GM23248 (cell line): ENCODE measurements around the gene MINDY2. TPM values are rescaled to one million over a fixed set of nuclear protein-coding genes. Genes with fewer than 3 reads are reported as not detected.

Source experiments
- DNase-seq: peaks from one replicate; pipeline ENCODE4 v3.0.0-alpha.2; 2015
- H2AFZ ChIP-seq: fragments of 200-600 bp; sonication (generic); 2 replicates; pipeline ENCODE4 v1.6.1; 2016; ENCODE audit warnings: antibody characterized with exemption
- H3F3A ChIP-seq: fragments of 200-600 bp; sonication (generic); 2 replicates; pipeline ENCODE4 v1.6.1; 2016; ENCODE audit warnings: mild to moderate bottlenecking, antibody characterized with exemption, mixed run types; ENCODE audit not compliant: insufficient read depth
- H3K27ac ChIP-seq: fragments of 200-600 bp; sonication (generic); 2 replicates; pipeline ENCODE4 v1.5.1; 2016; ENCODE audit warnings: mild to moderate bottlenecking
- H3K27me3 ChIP-seq: fragments of 200-600 bp; sonication (generic); replicated peaks from 2 replicates; pipeline ENCODE4 v1.6.1; 2016; ENCODE audit warnings: mild to moderate bottlenecking; ENCODE audit not compliant: insufficient read depth
- H3K36me3 ChIP-seq: fragments of 200-600 bp; sonication (generic); 2 replicates; pipeline ENCODE4 v1.6.1; 2016; ENCODE audit warnings: low read depth, mild to moderate bottlenecking
- H3K4me1 ChIP-seq: fragments of 200-600 bp; sonication (generic); 2 replicates; pipeline ENCODE4 v1.6.1; 2016; ENCODE audit warnings: mild to moderate bottlenecking; ENCODE audit not compliant: insufficient read depth
- H3K4me2 ChIP-seq: fragments of 200-600 bp; sonication (generic); one replicate; pipeline ENCODE4 v1.6.1; 2016; ENCODE audit warnings: mild to moderate bottlenecking; ENCODE audit not compliant: unreplicated experiment
- H3K4me3 ChIP-seq: fragments of 200-600 bp; sonication (generic); 2 replicates; pipeline ENCODE4 v1.5.1; 2016; ENCODE audit warnings: mild to moderate bottlenecking
- H3K79me2 ChIP-seq: fragments of 200-600 bp; sonication (generic); 2 replicates; pipeline ENCODE4 v1.6.1; 2016; ENCODE audit warnings: mild to moderate bottlenecking; ENCODE audit not compliant: insufficient read depth
- H3K9ac ChIP-seq: fragments of 200-600 bp; sonication (generic); 2 replicates; pipeline ENCODE4 v1.6.1; 2016; ENCODE audit warnings: mild to moderate bottlenecking
- H3K9me2 ChIP-seq: fragments of 200-600 bp; sonication (generic); 2 replicates; pipeline ENCODE4 v1.6.1; 2016; ENCODE audit warnings: mixed run types, mild to moderate bottlenecking, moderate library complexity; ENCODE audit not compliant: insufficient read depth
- H3K9me3 ChIP-seq: fragments of 200-600 bp; sonication (generic); one replicate; pipeline ENCODE4 v1.6.1; 2017; ENCODE audit warnings: low read depth
- H4K20me1 ChIP-seq: fragments of 200-600 bp; sonication (generic); 2 replicates; pipeline ENCODE4 v1.6.0; 2016; ENCODE audit not compliant: insufficient read depth
- EZH2 ChIP-seq: fragments of 200-600 bp; sonication (generic); IDR thresholded peaks from 2 replicates; pipeline ENCODE4 v1.6.1; 2018; ENCODE audit warnings: antibody characterized with exemption, mild to moderate bottlenecking; ENCODE audit not compliant: insufficient read depth, poor library complexity, severe bottlenecking
- EZH2phosphoT487 ChIP-seq: fragments of 200-600 bp; sonication (generic); IDR thresholded peaks from 2 replicates; pipeline ENCODE4 v1.6.1; 2018; ENCODE audit warnings: antibody characterized with exemption, moderate library complexity, mild to moderate bottlenecking, low read depth; ENCODE audit not compliant: insufficient read depth
- WGBS, 2 experiments: methylation state at CpG; one replicate each; pipeline ENCODE4 v1.1.6; 2015 to 2017; ENCODE audit warnings: low lambda C conversion rate in 2 of 2, low coverage in 1 of 2; ENCODE audit errors: missing lambda C conversion rate in 2 of 2; 5-methylcytosine and 5-hydroxymethylcytosine counted together
- in situ Hi-C: fragments of 300-500 bp; cut with MboI; formaldehyde crosslinking; loops from 2 replicates; pipeline ENCODE4 v1.15.0; 2020
- polyA plus RNA-seq: library from polyadenylated mRNA; unstranded; fragments of >200 nt; fragmentation: Nextera tagmentation; extraction: Ambion mirVana; gene quantifications from 2 replicates; pipeline ENCODE4 v1.2.1, GENCODE V29; 2016
- total RNA-seq: library from RNA; depleted of rRNA; stranded (reverse); fragments of >200 nt; shearing (Covaris generic); gene quantifications from 2 replicates; pipeline ENCODE4 v1.2.3, GENCODE V29; 2014; rRNA removed

MINDY2 gene
- total RNA-seq (26.9 and 28.7 TPM in 2 replicates), polyA plus RNA-seq (47.1 and 50.2 TPM in 2 replicates)

- 1% methylated on average over 60 of the region's 75 CpGs for WGBS, 2 experiments
- Histone ChIP-seq H3K9me3 (no peaks in the 10 kb centered on the region), H3K36me3 (no peaks in the 10 kb centered on the region), H2AFZ (peak within 1 kb of the TSS; percentile 85), H3K9me2 (no peaks in the 10 kb centered on the region), H4K20me1 (no peaks in the 10 kb centered on the region), H3K27me3 (no peaks in the 10 kb centered on the region), H3K27ac (peak within 1 kb of the TSS; percentile 92), H3F3A (peaks cover 15% of the 10 kb centered on the region), H3K4me3 (peak within 1 kb of the TSS; percentile 86), H3K4me2 (peak within 1 kb of the TSS; percentile 92), H3K79me2 (peaks cover 49% of the 10 kb centered on the region), H3K4me1 (peaks cover 27% of the 10 kb centered on the region), H3K9ac (peak within 1 kb of the TSS; percentile 85)
- TF ChIP-seq EZH2 (no peak), EZH2phosphoT487 (no peak)
- DNase-seq = peak; percentile 100
- in situ Hi-C loops = no loop called here
Observed at GRCh38 chr15:58770857-58771620, at the start of gene MINDY2. Gene MINDY2, plus strand, starts transcription at chr15:58771302. Its CDS starts 94 bp downstream, at chr15:58771396.

GRCh38 chr15:58724466-58724865 lies 46.6 kb upstream of the MINDY2 start:
- H3K9me3 ChIP-seq = no peaks in the 10 kb centered on the region
- no peaks in the 10 kb centered on the region for H3K9me2 ChIP-seq
- in situ Hi-C loops = no loop called here
- no peak overlapping the region for H3K4me3 ChIP-seq
- no peak overlapping the region for H3K27ac ChIP-seq
- TF ChIP-seq EZH2phosphoT487 (no peak), EZH2 (no peak)
- H3K4me1 ChIP-seq = peaks cover 27% of the 10 kb centered on the region
- H3K27me3 ChIP-seq = no peaks in the 10 kb centered on the region
- 82 to 87% methylated on average over 1 of the region's 1 CpG for WGBS, 2 experiments
- H3F3A ChIP-seq = no peaks in the 10 kb centered on the region
- no peaks in the 10 kb centered on the region for H3K36me3 ChIP-seq
- H3K79me2 ChIP-seq = peaks cover 100% of the 10 kb centered on the region
- H4K20me1 ChIP-seq = 0 out of 2 replicates have a peak, but pooled peaks cover 3% of the 10 kb centered on the region
- no peak overlapping the region for H3K4me2 ChIP-seq
- H3K9ac ChIP-seq = no peak overlapping the region
- peak; percentile 44 for DNase-seq
- H2AFZ ChIP-seq = no peak overlapping the region

- no peak overlapping the region for H3K9ac ChIP-seq
- peaks cover 99% of the 10 kb centered on the region for H3K79me2 ChIP-seq
- no peaks in the 10 kb centered on the region for H3K9me3 ChIP-seq
- in situ Hi-C loops = no loop called here
- no peaks in the 10 kb centered on the region for H3K9me2 ChIP-seq
- H3F3A ChIP-seq = peaks cover 11% of the 10 kb centered on the region
- no peaks in the 10 kb centered on the region for H3K36me3 ChIP-seq
- H3K4me3 ChIP-seq = no peak overlapping the region
- TF ChIP-seq EZH2 (no peak), EZH2phosphoT487 (no peak)
- no peak overlapping the region for H2AFZ ChIP-seq
- no peak overlapping the region for H3K27ac ChIP-seq
- no peaks in the 10 kb centered on the region for H3K27me3 ChIP-seq
- H3K4me2 ChIP-seq = no peak overlapping the region
- no peak for DNase-seq
- H4K20me1 ChIP-seq = 0 out of 2 replicates have a peak, but pooled peaks cover 3% of the 10 kb centered on the region
- 95 to 100% methylated on average over 2 to 12 of the region's 12 CpGs for WGBS, 2 experiments
- H3K4me1 ChIP-seq = peaks cover 33% of the 10 kb centered on the region
Observed at GRCh38 chr15:58726867-58727266, 44.2 kb upstream of the MINDY2 start.

- Histone ChIP-seq H3K36me3 (no peaks in the 10 kb centered on the region), H3K79me2 (peaks cover 99% of the 10 kb centered on the region), H3K9ac (peak overlapping the region; percentile 69), H3K4me3 (peak overlapping the region; percentile 28; the same call in 1 of the 2 replicates), H3K27me3 (no peaks in the 10 kb centered on the region), H2AFZ (peak overlapping the region; percentile 18; the same call in 1 of the 2 replicates), H3K27ac (peak overlapping the region; percentile 94), H3K4me2 (peak overlapping the region; percentile 52), H3K9me3 (no peaks in the 10 kb centered on the region), H3K4me1 (peaks cover 23% of the 10 kb centered on the region), H3F3A (peaks cover 28% of the 10 kb centered on the region), H4K20me1 (peaks cover 7% of the 10 kb centered on the region), H3K9me2 (no peaks in the 10 kb centered on the region)
- no peak for TF ChIP-seq EZH2
- no peak for TF ChIP-seq EZH2phosphoT487
- WGBS, 2 experiments = 40 to 42% methylated on average over 5 of the region's 5 CpGs
- peak; percentile 91 for DNase-seq
- in situ Hi-C loops = no loop called here
Observed at GRCh38 chr15:58731756-58732535, 39.2 kb upstream of the MINDY2 start.
